HL-60 (cell line): ENCODE data around the gene COL4A2.

Experiments
- DNase-seq, 2 experiments: peaks; one replicate each; pipeline ENCODE4 v3.0.0-alpha.2; 2010 to 2020; ENCODE audit warnings: low read depth in 1 of 2, low spot score in 1 of 2
- H3K27ac ChIP-seq: fragments of 250-450 bp; sonication (Bioruptor Pico); replicated peaks from 2 replicates; pipeline ENCODE4 v1.5.1; 2020; ENCODE audit warnings: mild to moderate bottlenecking, moderate library complexity
- H3K27me3 ChIP-seq: fragments of 250-450 bp; sonication (Bioruptor Pico); 2 replicates; pipeline ENCODE4 v1.5.1; 2021; ENCODE audit warnings: mild to moderate bottlenecking, moderate library complexity; ENCODE audit not compliant: insufficient read depth, poor library complexity, severe bottlenecking
- H3K4me3 ChIP-seq: replicated peaks from 2 replicates; pipeline ENCODE4 v1.5.1; 2011; ENCODE audit warnings: mild to moderate bottlenecking, control low read depth, low read length; ENCODE audit not compliant: insufficient read depth
- CTCF ChIP-seq: IDR thresholded peaks from one replicate; pipeline ENCODE4 v1.5.1; 2011; ENCODE audit warnings: low read length, control low read depth, inconsistent platforms; ENCODE audit not compliant: insufficient read depth
- GABPA ChIP-seq: IDR thresholded peaks from 2 replicates; pipeline ENCODE4 v1.6.1; 2012; ENCODE audit warnings: low read depth
- POLR2AphosphoS5 ChIP-seq: IDR thresholded peaks from 2 replicates; pipeline ENCODE4 v1.6.1; 2012; ENCODE audit warnings: low read depth
- REST ChIP-seq: IDR thresholded peaks from 2 replicates; pipeline ENCODE4 v1.6.1; 2012; ENCODE audit warnings: low read depth; ENCODE audit not compliant: insufficient replicate concordance
- SPI1 ChIP-seq: IDR thresholded peaks from 2 replicates; pipeline ENCODE4 v1.6.1; 2012; ENCODE audit warnings: low read depth, mild to moderate bottlenecking, borderline replicate concordance

The COL4A2 gene

GRCh38 chr13:110528911-110529310, 221.8 kb downstream of the COL4A2 start:
- no peak overlapping the region for H3K4me3 ChIP-seq
- TF ChIP-seq REST = no peak
- no peak for TF ChIP-seq GABPA
- no peak for TF ChIP-seq SPI1
- no peak for TF ChIP-seq POLR2AphosphoS5
- no peak for TF ChIP-seq CTCF
- no peaks in the 10 kb centered on the region for H3K27me3 ChIP-seq
- H3K27ac ChIP-seq = peak overlapping the region; percentile 10
- no peak for DNase-seq

DNA sequence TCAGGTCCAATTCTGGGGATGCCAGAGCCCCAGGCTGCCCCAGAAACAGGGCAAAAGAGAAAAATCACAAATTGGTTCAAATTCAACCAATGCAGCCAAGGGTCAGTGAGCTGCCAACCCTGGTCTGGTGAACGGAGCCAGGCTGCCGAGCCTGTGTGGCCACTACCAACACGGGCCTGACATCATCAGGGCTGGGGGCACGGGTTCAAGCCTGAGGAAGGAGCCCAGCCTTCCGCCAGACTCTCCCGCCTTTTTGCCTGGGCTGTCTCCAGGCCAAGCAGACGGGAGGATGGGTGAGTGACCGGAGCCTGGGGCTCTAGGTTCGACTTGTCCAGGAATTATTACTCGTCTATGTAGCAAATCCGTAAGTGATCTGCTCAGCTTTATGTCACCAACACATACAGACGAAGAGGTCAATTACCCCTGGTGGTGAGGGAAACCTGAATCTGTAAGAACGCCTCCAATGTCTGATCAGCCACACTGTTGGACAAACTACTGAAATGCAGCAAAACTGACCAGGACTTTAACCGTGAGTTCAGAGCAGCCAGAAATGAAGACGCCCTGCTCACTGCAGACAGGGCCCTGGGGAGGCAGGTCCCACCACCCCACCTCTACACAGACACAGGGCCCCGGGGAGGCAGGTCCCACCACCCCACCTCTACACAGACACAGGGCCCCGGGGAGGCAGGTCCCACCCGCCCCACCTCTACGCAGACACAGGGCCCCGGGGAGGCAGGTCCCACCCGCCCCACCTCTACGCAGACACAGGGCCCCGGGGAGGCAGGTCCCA, 222.6 kb downstream of the COL4A2 start:
- H3K4me3 ChIP-seq = no peak overlapping the region
- H3K27me3 ChIP-seq = no peaks in the 10 kb centered on the region
- no peak overlapping the region for H3K27ac ChIP-seq
- TF ChIP-seq CTCF (no peak), GABPA (no peak), REST (no peak), POLR2AphosphoS5 (no peak), SPI1 (no peak)
- DNase-seq = no peak

DNA sequence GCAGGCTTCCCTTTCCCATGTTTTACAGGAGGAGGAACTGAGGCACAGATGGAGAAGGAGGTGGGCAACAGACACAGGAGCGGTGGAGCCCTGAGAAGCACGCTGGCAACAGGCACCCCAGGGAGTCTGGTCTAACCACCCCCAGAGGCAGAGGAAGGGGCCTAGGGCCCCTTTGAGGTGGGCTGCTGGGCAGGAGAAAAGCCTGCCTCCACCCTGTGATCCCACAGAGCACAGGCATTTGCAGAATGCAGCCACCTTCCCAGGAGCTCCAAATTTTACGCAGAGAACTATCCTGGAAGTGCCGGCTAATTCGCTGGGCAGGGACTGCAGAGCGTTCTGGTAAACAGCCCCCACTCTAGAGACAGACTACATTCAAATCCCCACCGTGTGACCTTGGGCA, 224.0 kb downstream of the COL4A2 start:
- Histone ChIP-seq H3K27ac (no peak overlapping the region), H3K27me3 (no peaks in the 10 kb centered on the region), H3K4me3 (no peak overlapping the region)
- TF ChIP-seq SPI1 (no peak), REST (no peak), POLR2AphosphoS5 (no peak), CTCF (no peak), GABPA (no peak)
- DNase-seq = no peak
